ENCODE results near the gene TTLL6. TPM values are rescaled to one million over a fixed set of nuclear protein-coding genes. Genes with fewer than 3 reads are reported as not detected.

Gene TTLL6
- total RNA-seq (0.28 and 0.30 TPM in 2 replicates), polyA plus RNA-seq (not detected in 2 replicates)

DNA sequence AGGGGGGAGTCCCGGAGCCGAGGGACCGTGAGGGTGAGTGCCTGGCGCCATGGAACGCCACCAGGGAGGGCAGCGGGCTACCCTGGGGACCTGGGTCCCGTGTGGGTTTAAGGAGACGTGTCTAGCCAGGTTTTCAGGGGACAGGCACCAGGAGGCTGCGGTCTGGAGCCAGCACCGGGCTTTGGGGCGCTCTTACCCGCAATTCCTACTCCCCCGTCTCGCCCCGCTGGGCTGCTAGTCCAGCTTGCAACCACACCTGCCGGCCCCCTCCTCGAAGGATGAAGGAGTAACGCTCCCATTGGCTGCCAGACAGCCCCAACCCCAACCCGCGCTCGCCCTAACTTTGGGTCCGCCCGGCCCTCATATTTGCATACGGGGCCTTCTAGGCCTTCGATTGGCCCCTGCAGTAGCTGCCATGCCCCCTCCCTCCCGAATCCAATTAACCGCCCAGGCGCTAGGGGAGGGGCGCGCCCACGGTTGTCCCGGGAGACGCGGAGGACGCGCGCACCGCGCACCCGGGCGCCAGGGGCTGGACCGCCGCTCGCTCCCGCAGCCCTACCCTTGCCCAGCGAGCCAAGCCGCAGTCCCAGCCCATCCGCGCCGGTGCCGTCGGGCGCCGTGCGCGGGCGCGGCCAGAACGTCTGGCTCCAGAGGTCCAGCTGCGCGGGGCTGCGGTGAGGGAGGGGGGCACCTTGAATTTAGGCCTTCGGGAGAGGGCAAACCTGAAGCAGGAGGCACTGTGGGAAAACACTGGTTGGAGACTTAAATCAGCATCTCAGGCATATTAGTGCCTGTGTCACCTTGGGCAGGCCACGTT lies at the start of gene TTLL6:
Gene TTLL6, minus strand, starts transcription at position 456 of the 817 bp plus-strand sequence. Its CDS starts 157 bp downstream, at position 299.
- Histone ChIP-seq H3K4me2 (peak within 1 kb of the TSS; percentile 91), H3K4me1 (ENCODE audit: insufficient read depth) (no peaks in the 10 kb centered on the region), H3K9me2 (replicated peaks; ENCODE audit: insufficient read depth) (no peaks in the 10 kb centered on the region), H2AFZ (peak within 1 kb of the TSS; percentile 25), H3K36me3 (replicated peaks; ENCODE audit: insufficient read depth, low read depth) (no peaks in the 10 kb centered on the region), H3K9me3 (ENCODE audit: low read depth) (no peaks in the 10 kb centered on the region), H3K4me3 (peak within 1 kb of the TSS; percentile 10), H3K27me3 (peaks cover 13% of the 10 kb centered on the region), H3K27ac (no peak within 1 kb of the TSS), H4K20me1 (ENCODE audit: insufficient read depth, poor library complexity, severe bottlenecking) (no peaks in the 10 kb centered on the region), H3K79me2 (no peaks in the 10 kb centered on the region)
- 2% methylated on average over 37 of the region's 64 CpGs for WGBS (ENCODE audit: low lambda C conversion rate, missing lambda C conversion rate)
- DNase-seq (ENCODE audit: low spot score), result peak; percentile 89
- TF ChIP-seq EZH2 (IDR thresholded peaks at IDR 0.05; ENCODE audit: borderline replicate concordance) (peak; percentile 25), EZH2phosphoT487 (IDR thresholded peaks at IDR 0.05; ENCODE audit: low read depth, severe bottlenecking, unreplicated experiment) (no peak)
- TF ChIP-seq, protein P1, sequence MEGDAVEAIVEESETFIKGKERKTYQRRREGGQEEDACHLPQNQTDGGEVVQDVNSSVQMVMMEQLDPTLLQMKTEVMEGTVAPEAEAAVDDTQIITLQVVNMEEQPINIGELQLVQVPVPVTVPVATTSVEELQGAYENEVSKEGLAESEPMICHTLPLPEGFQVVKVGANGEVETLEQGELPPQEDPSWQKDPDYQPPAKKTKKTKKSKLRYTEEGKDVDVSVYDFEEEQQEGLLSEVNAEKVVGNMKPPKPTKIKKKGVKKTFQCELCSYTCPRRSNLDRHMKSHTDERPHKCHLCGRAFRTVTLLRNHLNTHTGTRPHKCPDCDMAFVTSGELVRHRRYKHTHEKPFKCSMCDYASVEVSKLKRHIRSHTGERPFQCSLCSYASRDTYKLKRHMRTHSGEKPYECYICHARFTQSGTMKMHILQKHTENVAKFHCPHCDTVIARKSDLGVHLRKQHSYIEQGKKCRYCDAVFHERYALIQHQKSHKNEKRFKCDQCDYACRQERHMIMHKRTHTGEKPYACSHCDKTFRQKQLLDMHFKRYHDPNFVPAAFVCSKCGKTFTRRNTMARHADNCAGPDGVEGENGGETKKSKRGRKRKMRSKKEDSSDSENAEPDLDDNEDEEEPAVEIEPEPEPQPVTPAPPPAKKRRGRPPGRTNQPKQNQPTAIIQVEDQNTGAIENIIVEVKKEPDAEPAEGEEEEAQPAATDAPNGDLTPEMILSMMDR (IDR thresholded peaks at IDR 0.05; ENCODE audit: poor library complexity), result no peak

DNA sequence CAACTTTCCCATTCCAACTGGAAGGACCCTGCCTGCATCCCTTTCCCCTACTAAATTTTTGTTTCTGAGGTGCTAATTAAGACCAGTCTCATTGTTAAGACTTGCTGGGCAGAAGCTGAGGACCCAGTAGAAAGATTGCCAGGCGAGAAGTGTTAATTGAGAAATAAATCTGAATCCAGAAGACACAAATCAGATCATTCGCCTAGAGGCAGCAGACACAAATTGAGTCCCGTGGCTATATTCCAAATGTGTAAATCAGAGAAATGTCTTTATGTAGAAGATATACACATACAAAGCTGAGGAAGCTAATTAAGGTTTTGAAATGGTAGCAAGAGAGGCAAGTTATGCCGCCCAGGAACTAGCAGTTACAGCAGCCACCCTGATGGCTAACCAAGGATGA lies 43.4 kb upstream of the TTLL6 start:
- H3K4me1 ChIP-seq (ENCODE audit: insufficient read depth), result no peaks in the 10 kb centered on the region
- H3K36me3 ChIP-seq (replicated peaks; ENCODE audit: insufficient read depth, low read depth), result no peaks in the 10 kb centered on the region
- H4K20me1 ChIP-seq (ENCODE audit: insufficient read depth, poor library complexity, severe bottlenecking), result no peaks in the 10 kb centered on the region
- H3K4me3 ChIP-seq, result no peak overlapping the region
- H3K27me3 ChIP-seq, result no peaks in the 10 kb centered on the region
- H3K27ac ChIP-seq, result no peak overlapping the region
- H3K9me2 ChIP-seq (replicated peaks; ENCODE audit: insufficient read depth), result no peaks in the 10 kb centered on the region
- H3K9me3 ChIP-seq (ENCODE audit: low read depth), result no peaks in the 10 kb centered on the region
- no peak overlapping the region for H3K4me2 ChIP-seq
- DNase-seq (ENCODE audit: low spot score), result no peak
- H3K79me2 ChIP-seq, result no peaks in the 10 kb centered on the region
- 94% methylated on average over 4 of the region's 4 CpGs for WGBS (ENCODE audit: low lambda C conversion rate, missing lambda C conversion rate)
- TF ChIP-seq, protein P1 (IDR thresholded peaks at IDR 0.05; ENCODE audit: poor library complexity), result no peak
- TF ChIP-seq EZH2 (IDR thresholded peaks at IDR 0.05; ENCODE audit: borderline replicate concordance) (no peak), EZH2phosphoT487 (IDR thresholded peaks at IDR 0.05; ENCODE audit: low read depth, severe bottlenecking, unreplicated experiment) (no peak)
- no peak overlapping the region for H2AFZ ChIP-seq

DNA sequence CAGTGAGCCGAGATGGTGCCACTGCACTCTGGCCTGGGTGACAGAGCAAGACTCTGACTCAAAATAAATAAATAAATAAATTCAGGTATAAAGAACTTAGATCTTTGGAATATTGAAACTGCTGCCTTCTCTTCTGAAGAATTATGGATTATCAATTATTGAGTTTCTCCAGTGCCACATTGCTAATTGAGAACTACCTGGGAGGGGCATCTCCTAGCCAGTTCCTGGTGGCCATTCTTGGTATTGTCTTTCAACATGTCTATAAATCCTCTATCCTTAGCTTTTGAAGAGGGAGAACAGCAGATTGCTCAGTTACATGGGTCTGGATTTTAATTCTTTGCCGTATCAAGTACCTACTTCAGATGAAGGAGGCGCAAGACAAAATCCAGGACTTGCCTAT lies 43.0 kb upstream of the TTLL6 start:
- no peak overlapping the region for H3K27ac ChIP-seq
- no peak for TF ChIP-seq EZH2 (IDR thresholded peaks at IDR 0.05; ENCODE audit: borderline replicate concordance)
- TF ChIP-seq, protein P1 (IDR thresholded peaks at IDR 0.05; ENCODE audit: poor library complexity), result no peak
- TF ChIP-seq EZH2phosphoT487 (IDR thresholded peaks at IDR 0.05; ENCODE audit: low read depth, severe bottlenecking, unreplicated experiment), result no peak
- H3K9me3 ChIP-seq (ENCODE audit: low read depth), result no peaks in the 10 kb centered on the region
- DNase-seq (ENCODE audit: low spot score), result no peak
- H3K79me2 ChIP-seq, result no peaks in the 10 kb centered on the region
- H3K27me3 ChIP-seq, result no peaks in the 10 kb centered on the region
- no peaks in the 10 kb centered on the region for H3K9me2 ChIP-seq (replicated peaks; ENCODE audit: insufficient read depth)
- H3K36me3 ChIP-seq (replicated peaks; ENCODE audit: insufficient read depth, low read depth), result no peaks in the 10 kb centered on the region
- H2AFZ ChIP-seq, result no peak overlapping the region
- 98% methylated on average over 3 of the region's 3 CpGs for WGBS (ENCODE audit: low lambda C conversion rate, missing lambda C conversion rate)
- no peaks in the 10 kb centered on the region for H4K20me1 ChIP-seq (ENCODE audit: insufficient read depth, poor library complexity, severe bottlenecking)
- H3K4me1 ChIP-seq (ENCODE audit: insufficient read depth), result no peaks in the 10 kb centered on the region
- H3K4me3 ChIP-seq, result no peak overlapping the region
- no peak overlapping the region for H3K4me2 ChIP-seq
